HG03025 (cell line): ENCODE data around the gene METTL25.

Experiments
- ATAC-seq: cut with Tn5 transposase; IDR thresholded peaks from one replicate; pipeline ENCODE4 v1.9.1; 2021; ENCODE audit warnings: mild to moderate bottlenecking, moderate library complexity; ENCODE audit not compliant: unreplicated experiment, low FRiP score

The METTL25 gene

DNA sequence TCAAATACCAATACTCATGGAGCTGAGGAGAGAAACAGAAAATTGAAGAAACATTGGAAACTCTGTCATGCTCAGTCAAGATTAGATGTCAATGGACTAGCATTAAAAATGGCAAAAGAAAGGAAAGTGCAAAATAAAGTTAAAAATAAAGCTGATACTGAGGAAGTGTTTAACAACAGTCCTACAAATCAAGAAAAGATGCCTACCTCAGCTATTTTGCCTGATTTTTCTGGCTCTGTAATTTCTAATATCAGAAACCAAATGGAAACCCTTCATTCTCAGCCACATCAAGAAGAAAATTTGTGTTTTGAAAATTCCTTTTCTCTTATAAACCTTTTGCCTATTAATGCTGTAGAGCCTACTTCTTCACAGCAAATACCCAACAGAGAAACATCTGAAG, 40.5 kb downstream of the METTL25 start:
- ATAC-seq, result no peak

DNA sequence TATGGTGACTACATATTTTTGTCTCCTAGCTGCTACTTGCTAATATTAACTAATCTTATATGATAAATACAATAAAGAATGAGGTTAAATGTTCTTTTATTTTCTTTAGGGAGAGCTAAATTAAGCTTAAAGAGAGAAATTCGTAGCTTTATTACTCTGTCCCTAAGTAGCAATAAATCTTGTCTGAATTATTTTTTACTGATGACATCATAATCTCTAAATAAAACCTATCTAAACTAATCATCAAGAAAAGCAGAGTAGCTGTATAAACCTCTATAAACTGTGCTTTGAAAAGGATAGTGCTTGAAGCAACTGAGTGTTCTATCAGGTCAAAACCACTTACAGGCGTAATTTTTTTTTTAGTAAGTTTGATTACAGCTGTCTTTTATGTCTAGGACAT, 42.5 kb downstream of the METTL25 start:
- ATAC-seq, result no peak

DNA sequence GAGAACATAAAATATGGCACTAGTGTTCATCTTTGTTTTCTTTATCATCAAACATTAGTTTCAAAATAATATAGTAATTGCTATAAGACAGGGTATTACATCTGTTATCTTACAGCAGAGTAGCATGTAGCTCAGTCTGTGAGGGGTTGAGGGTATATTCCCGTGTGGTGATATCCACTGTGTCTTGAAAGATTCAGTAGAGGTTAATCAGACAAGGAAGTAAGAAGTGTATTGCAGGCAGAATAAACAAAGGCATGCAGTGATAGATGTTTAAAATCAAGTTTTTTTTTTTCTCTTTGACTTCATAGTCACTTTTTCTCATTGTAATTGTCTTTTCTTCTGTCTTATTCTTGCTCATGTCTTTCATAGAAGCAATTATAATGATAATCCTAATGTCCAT, 48.3 kb downstream of the METTL25 start:
- ATAC-seq, result no peak

DNA sequence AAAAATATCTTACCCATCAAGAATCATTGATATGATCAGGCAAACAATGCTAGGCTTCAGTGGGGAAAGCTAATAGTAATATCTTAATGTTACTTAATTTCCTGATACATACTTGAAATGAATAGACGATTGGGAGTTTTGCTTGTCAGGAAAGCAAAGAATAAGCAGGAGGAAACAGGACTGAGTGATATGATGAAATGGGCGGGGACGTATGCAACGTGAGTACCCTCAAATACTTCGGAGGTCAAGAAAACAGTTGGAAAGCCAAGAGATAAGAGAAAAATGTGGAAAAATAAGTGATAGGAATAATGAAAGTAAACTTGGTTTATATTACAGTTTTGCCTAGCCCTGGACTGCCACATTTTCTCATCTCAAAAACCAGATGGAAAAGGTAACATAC, 49.2 kb downstream of the METTL25 start:
- ATAC-seq, result no peak

DNA sequence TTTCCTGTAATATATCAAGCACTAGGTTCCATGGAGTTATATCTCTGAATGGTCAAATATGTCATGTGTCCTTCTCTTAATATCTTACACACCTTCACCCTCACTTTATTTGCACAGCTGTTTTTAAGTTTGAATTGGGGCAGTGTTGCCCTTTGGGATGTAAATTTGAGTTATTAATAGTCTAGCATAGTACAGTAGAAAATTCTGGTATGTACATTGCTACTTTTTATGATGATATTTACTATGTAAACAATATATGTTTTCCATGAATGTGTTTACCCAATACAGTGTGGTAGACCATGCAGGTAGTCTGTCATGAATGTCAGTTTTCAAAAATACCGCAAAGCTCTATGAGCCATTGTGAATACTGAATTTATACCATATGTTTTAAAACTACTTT, 50.5 kb downstream of the METTL25 start:
- ATAC-seq, result no peak

DNA sequence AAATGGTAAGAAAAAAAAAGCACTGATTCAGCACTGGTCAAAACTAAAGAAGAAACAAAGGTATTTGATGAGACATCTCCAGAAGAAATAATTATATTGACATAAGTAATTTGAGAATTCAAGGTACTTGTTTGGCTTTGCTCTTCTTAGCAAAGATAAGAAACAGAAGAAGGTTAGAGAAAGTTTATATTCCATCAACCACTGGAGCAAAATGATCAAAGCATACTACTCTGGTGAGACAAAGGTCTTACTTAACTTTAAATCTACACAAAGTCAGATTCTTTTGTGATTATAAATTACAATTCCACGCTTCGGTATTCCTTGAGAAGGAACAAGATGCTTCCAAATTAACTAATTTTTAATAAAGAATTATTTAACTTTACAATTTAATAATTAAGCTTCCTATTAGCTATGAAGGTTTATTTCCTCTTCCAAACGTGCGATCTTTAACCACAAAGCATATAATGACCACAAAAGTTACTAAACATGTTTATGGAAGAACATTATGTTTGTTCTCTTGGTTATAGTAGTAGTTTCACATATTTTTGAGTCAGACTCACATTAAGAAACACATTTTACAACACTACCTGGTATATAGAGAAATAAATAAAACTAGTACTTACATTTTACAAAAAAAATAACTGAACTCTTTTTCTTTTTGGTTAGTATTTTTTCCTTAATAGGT, 53.4 kb downstream of the METTL25 start:
- no peak for ATAC-seq

DNA sequence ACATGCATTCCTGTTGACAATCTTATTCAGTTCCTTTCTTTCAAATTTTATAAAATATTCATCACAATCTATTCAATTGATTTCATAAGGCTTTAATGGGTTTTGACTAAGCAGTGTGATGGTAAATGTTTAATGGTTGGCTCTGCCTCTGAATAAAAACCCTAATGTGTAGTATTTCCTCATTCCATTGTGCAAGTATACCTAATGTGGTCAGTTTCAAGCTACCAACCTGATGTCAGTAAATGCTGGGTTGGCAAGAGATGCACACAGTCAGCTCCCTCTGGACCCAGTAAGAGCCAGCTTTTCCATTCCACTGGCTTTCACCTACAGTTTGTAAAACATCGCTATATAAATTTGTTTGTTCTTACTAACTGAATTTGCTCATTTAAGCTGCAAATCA, 53.9 kb downstream of the METTL25 start:
- no peak for ATAC-seq

DNA sequence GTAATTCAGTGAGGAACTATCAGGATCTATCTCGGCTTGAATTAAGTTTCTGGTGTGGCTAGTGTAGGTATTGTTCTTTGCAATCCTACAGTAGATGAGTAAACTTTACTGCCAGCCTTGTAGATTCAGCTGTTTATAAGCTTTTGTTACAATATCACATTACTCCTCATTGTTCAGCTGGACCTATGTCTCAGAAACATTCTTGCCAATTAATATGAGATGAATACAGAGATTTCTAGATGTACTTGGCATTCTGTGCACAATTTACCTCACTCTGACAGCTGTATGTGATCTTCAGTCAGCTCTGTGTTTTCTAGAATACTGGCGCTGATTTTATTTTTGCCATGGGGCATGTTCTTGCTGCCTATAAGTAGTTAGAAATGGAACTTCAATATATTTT, 55.7 kb downstream of the METTL25 start:
- no peak for ATAC-seq

DNA sequence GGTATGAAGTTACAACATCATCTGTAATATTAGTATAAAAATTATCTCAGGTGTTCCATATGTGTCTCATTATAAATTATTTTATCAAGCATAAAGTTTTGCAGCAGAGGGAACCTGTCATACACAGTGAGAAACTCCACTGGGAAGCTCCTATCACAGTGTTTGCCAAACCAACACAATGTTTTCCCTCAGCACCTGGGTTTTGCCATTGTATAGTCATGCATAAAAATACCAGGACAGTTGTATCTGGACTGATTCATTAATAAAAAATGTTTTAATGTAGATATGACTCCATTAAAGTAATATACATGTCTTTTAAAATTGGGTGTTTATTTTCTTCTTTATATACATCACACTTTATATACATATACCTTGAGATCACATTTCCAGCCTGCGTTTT, 56.6 kb downstream of the METTL25 start:
- ATAC-seq, result no peak

DNA sequence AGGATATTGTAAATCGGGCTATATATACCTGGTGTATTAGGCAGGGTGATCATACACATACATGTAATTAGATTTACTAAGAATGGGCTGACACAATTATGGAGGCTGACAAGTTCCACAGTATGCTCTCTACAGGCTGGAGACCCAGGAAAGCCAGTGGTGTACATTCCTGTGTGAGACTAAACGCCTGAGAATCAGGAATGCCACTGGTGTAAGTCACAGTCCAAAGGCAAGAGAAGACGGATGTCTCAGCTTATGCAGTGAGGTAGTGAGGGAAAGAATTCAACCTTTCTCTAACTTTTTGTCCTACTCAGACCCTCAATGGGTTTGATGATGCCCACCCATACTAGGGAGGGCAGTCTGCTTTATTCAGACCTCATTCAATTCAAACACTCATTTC, 57.1 kb downstream of the METTL25 start:
- ATAC-seq, result no peak

DNA sequence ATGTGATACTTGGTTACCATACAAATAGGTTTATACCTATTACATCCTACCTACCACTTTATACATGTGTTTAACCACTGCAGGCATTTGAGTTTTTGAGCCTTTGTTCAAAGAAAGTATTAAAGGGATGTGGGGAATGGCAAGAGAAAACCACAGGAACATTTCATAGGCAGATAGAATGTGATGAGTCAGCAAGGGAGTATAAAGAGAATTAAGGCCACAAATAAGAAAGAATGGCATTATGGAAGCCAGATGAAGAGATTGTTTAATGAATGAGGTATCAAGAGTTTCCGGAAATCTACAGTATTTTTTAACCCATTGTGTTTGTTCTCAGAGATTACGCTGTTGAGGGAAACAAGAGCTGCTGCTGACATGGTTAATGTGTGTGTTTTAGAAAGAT, 66.9 kb downstream of the METTL25 start:
- ATAC-seq, result no peak

DNA sequence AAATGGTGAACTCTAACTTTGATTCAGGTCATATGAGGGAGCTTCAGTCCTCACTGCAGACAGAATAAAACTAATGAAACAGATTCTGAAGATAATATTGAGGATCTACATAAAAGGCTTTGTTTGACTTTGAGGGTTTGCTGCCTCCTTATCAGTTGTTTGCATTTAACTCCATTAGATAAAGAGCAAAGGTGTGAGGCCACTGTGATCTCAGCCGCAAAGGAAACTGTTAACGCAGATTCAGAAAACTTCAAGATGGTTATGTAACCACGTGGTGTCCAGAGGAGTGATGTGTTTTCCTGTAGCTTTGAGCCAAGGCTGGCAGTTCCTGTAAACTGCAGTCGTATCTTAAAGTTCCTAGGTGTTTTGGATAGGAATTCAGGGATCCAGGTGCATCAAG, 67.8 kb downstream of the METTL25 start:
- ATAC-seq, result no peak

DNA sequence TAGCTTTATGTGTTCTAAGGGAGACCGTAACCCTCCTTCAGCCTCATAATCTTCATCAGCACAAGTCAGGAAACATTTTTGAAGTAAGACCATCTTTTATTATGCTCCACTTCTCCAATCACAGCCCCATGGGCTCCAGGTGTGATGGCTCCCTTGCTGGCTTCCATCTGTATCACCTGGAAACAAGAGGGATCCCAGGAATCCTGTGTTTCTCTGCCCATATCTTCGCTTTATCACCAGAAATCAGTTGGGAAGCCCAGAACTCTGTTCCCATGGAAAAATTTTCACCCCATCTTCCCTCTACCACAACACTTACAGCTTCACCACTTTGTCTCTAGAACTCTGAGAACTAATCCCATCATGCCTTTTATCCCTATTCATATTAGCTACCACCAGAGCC, 68.3 kb downstream of the METTL25 start:
- ATAC-seq, result no peak

DNA sequence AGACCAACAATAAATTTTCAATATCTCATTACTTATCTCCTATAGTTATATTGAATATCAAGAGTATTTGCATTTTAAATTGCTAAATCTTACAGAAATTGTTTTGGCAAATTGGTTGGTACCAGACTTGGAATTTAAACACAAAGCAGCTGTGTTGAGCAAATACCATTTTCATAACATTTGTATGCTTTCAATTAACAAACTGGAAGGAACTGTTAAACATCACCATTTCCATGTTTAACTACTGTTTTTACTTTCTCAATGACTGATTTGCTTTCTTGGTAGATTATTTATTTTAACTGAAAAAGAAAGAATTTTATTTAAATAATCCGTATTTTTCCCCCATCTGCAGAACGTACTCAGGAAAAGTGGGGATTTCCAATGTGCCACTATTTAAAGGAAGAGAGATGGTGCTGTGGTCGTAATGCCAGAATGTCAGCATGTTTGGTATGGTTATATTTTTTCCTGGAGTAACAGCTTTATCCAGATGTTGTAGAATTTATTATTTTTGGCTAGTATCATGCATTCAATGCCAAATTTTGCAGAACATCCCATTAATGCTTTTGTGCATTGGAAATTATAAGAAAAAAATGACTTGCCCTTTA, 72.3 kb downstream of the METTL25 start:
- no peak for ATAC-seq

DNA sequence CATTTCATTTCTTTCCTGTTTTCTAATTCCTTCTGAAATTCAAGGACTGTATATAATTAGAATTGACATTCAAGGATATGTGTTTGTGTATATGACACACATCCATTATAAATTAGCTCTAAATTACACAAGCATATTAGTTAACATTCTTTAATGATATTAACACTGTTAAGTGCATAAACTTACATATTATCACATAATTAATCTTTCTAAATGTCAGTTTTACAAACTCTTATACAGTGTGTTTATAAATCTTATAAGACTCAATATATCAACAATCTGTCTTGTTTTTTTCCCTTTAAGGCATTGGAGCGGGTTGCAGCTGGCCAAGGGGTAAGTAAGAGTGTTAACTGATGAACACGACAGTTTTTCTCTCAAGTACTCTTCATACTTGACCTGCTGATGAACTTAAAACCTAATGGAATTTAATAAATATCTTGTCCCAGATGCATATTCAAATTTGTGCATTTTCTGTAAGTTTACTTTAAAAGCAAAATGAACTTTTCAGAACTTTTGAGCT, 76.1 kb downstream of the METTL25 start:
- no peak for ATAC-seq

DNA sequence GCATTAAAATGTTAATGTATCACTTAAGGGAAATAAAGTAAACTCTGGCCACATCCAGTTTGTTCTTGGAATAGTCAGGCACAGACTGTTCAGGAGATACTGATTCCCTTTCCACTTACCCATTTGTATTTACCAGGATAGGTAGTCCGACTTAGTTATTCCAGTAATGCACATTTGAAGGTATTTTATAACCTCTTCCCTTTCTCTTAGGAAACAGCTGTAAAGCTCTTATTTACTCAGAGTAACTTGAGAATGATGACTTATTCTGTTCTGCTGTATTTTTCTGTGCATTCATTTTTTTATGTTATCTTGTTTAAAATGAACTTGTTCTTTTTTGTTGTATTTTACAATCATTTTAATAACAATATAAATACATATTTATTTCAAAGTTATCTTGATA, 78.0 kb downstream of the METTL25 start:
- ATAC-seq, result no peak

DNA sequence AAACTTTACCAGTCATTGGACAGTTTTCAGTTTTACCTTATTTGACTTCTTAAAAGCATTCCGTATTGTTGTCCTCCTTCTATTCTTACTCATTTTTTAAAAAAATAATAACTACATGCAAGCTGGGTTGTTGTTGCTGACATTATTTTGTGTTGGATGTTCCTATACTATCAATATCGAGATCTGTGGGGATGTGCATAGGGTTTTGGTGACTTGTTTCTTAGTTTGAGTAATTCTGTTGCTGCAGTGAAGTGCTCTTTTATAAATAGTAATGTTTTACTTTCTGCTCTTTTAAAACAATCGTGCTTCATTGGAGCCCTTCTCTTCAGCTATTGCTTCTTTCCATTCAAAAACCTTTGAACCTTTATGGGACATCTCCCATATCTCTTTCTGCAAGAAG, 79.4 kb downstream of the METTL25 start:
- no peak for ATAC-seq

DNA sequence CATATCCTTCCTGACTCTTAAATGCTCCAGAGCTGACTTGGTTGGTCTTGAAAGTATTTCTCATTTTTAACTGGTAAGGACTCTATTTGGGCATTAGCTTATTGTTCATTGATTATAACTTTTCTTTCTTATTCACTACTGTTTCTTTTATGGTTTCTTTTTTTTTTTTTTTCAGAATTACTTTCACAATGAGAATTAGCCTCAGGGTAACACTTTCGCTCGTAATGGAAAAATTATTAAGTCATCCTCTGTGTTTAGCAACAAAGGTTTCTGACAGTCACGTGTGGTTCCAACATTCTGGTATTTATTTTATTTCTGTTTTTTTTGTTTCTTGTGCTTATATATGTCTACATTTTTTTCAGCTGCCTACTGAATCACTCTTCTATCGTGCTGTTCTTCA, 80.0 kb downstream of the METTL25 start:
- no peak for ATAC-seq

DNA sequence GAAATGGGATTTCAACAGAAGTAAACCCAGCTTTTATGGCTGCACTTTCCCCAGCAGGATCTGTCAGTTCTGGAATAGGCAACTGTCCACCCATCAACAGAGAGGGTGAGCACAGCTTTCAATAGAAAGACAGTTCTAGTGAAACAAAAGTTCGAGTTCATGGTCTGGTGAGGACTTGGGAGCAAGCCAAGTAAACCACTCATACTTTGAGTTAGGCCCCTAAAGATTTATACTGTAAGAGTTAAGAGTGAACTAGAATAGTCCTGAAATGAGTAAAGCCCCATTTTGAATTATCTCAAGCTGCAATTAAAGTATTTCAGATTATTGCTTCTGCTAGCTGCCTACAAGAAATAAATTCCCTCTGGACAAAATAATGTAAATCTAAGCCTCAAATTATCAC, 82.6 kb downstream of the METTL25 start:
- ATAC-seq, result no peak

DNA sequence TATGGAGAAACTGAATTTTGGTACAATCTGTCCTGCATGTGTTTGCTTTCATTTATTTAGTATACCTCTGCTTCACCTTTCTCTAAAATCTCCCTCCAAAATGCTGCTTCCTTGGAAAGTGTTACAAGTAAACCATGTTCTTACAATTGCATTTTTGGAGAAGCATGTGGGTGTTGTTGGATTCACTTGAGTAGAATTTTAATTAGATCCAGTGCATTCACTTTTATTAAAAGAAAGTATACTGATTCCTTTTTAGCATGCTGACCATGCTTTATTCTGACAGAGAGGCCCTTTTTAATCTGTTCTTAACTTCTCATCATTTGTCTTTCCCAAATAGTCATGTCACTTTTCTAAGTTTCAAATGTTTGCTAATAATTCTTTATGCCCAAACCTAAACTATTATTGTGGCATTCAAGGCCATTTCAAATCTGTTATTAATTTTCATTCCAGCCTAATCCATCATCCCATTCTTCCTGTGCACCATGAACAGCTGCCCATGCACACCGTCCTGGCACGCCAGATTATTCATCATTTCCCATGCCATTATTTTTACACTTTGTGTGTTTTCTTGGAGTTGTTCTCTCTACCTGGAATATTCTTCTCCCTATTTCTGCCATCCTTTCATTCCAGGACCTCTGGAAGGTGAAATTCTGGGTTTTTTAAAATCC, 90.7 kb downstream of the METTL25 start:
- no peak for ATAC-seq

DNA sequence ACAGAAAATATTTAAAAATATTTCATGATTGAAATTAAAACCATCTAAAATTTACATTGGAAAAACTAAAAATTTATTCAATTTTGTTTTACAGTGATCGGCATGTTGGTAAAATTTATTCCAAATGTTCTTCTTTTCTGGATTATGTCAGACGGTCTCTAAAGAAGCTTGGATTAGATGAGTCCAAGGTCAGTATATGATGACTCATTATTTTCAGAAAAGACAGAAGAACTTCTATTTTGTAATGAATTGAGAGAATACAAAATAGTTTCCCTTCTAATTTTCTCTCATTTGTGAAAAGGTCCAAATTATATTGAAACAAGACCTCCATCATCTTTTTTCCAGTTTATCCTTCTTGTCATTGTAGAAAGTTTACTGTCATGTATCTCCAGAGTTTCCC, 98.3 kb downstream of the METTL25 start:
- ATAC-seq, result no peak

DNA sequence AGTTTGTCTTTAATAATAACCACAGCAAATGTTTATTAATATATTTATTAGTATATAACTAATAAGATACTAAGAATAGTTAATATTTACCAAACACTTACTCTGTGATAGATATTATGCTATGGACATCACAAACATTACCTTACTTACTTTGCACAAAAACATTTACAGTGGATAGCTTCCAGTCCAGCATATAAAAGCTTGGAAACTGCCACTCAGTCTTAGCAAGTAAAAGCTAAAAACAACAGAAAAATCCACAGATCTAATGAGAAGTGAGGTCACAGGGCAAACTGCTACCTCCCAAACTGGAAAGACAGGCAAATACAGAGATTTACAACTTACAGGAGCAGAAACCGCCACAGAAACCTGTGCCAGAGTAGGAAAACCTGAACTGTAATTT, 99.8 kb downstream of the METTL25 start:
- ATAC-seq, result no peak
